ENCODE measurements around the gene RFT1. TPM values are rescaled to one million over a fixed set of nuclear protein-coding genes. Genes with fewer than 3 reads are reported as not detected.

The RFT1 gene
- total and polyA plus RNA-seq, 5 donors, result 7.0 to 12.9 (median 12.4) TPM

DNA sequence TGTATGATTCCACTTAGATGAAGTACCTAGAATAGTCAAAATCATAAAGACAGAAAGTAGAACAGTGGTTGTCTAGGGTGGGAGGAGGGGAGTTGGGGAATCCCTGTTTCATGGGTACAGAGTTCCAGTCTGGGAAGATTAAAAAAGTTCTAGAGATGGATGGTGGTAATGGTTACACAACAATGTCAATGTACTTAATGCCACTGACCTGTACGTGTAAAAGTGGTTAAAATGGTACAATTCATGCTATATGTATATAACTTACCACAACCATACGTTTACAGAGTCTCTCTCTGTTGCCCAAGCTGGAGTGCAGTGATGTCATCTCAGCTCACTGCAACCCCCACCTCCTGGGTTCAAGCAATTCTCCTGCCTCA, 90.9 kb downstream of the RFT1 start:
- ATAC-seq, result no peak
- Histone ChIP-seq H3K9me3 (ENCODE audit: control insufficient read depth, low read length) (no peaks in the 10 kb centered on the region), H3K27ac (ENCODE audit: low read length) (no peak overlapping the region), H3K4me1 (ENCODE audit: control insufficient read depth, insufficient read depth, low read length) (peaks cover 2% of the 10 kb centered on the region), H3K27me3 (ENCODE audit: control insufficient read depth, insufficient read depth) (no peaks in the 10 kb centered on the region), H3K4me3 (ENCODE audit: low read length) (no peak overlapping the region)
- intact Hi-C loops (cut with DNase I), result no loop called here
- no peak for DNase-seq
- WGBS, result 85% methylated on average over 2 of the region's 2 CpGs

DNA sequence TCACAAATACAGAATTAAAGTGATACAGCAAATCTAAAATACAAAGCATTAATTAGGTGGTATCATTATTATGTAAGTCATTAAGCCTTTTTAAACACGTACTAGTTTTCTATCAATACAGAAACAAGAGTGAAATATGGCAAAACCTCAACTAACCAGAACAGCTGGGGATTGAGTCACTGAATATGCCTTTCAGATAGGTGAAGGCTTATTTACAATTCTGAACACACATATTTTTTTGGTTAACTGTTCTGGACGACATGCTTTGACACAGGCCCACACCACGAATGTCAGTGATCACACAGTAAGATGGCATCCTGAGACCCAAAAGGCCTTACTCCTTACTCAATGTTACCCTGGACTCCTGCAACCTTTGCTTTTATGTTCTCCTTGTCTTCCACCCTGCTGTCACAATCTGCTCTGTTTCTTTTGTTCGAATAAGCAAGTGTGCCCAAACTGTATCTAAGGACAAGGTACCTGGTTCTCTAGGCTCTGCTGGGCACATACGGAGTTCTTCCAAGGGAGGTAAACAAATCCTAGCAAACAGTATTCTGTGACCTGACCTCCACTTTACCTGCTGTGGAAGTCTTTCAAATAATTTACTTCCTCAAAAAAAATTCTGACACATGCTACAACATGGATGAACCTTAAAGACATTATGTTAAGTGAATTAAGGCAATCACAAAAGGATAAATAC, 91.4 kb downstream of the RFT1 start:
- Histone ChIP-seq H3K4me3 (ENCODE audit: low read length) (no peak overlapping the region), H3K9me3 (ENCODE audit: control insufficient read depth, low read length) (no peaks in the 10 kb centered on the region), H3K27me3 (ENCODE audit: control insufficient read depth, insufficient read depth) (no peaks in the 10 kb centered on the region), H3K4me1 (ENCODE audit: control insufficient read depth, insufficient read depth, low read length) (no peaks in the 10 kb centered on the region), H3K27ac (ENCODE audit: low read length) (no peak overlapping the region)
- intact Hi-C loops (cut with DNase I), result no loop called here
- ATAC-seq (no peak), DNase-seq (no peak)
- WGBS, result 91% methylated on average over 5 of the region's 5 CpGs

Other genes with a start within 250 kb of the RFT1 start
- 1 to 10 TPM; 6.6 to 9.3 (median 8.0) TPM for gene STIMATE, start 232.9 kb downstream of the RFT1 start, total RNA-seq
- gene STIMATE, start 232.9 kb downstream of the RFT1 start, polyA plus RNA-seq, result 4.3 TPM
- gene SFMBT1, start 84.4 kb downstream of the RFT1 start, total RNA-seq, result 10 to 100 TPM; 12.3 to 19.3 (median 16.0) TPM
- gene SFMBT1, start 84.4 kb downstream of the RFT1 start, polyA plus RNA-seq, result 3.8 TPM
- gene PRKCD, start 30.8 kb upstream of the RFT1 start, total RNA-seq, result 10 to 100 TPM; 26.2 to 34.4 (median 31.3) TPM
- 20.9 TPM for gene PRKCD, start 30.8 kb upstream of the RFT1 start, polyA plus RNA-seq
- 10 to 100 TPM; 40.3 to 61.8 (median 42.7) TPM for gene TKT, start 125.6 kb upstream of the RFT1 start, total RNA-seq
- gene TKT, start 125.6 kb upstream of the RFT1 start, polyA plus RNA-seq, result 37.7 TPM
- 10 to 100 TPM; 21.6 to 28.7 (median 22.1) TPM for gene DCP1A, start 217.1 kb upstream of the RFT1 start, total RNA-seq
- gene DCP1A, start 217.1 kb upstream of the RFT1 start, polyA plus RNA-seq, result 6.0 TPM

All from right cardiac atrium (tissue), 5 donors.